SJSA1 (cell line): ENCODE measurements around the gene LFNG. TPM values are rescaled to one million over a fixed set of nuclear protein-coding genes. Genes with fewer than 3 reads are reported as not detected.

Experiments
- DNase-seq, 2 experiments: peaks; one replicate each; pipeline ENCODE4 v3.0.0-alpha.2; 2015 to 2020; ENCODE audit warnings: low spot score in 2 of 2, low read depth in 1 of 2
- H3K27ac ChIP-seq: fragments of 250-450 bp; sonication (Bioruptor Pico); 2 replicates; pipeline ENCODE4 v1.5.1; 2020; ENCODE audit warnings: mild to moderate bottlenecking, moderate library complexity
- H3K27me3 ChIP-seq: fragments of 250-450 bp; sonication (Bioruptor Pico); replicated peaks from 2 replicates; pipeline ENCODE4 v1.5.1; 2020; ENCODE audit warnings: mild to moderate bottlenecking, moderate library complexity
- H3K36me3 ChIP-seq: fragments of 250-450 bp; sonication (Bioruptor Pico); 2 replicates; pipeline ENCODE4 v1.5.1; 2020; ENCODE audit warnings: mild to moderate bottlenecking
- H3K4me1 ChIP-seq: fragments of 250-450 bp; sonication (Bioruptor Pico); replicated peaks from 2 replicates; pipeline ENCODE4 v1.6.1; 2021; ENCODE audit warnings: mild to moderate bottlenecking
- H3K4me3 ChIP-seq: fragments of 250-450 bp; sonication (Bioruptor Pico); 2 replicates; pipeline ENCODE4 v1.5.1; 2020; ENCODE audit warnings: mild to moderate bottlenecking
- H3K9me3 ChIP-seq: fragments of 250-450 bp; sonication (Bioruptor Pico); replicated peaks from 2 replicates; pipeline ENCODE4 v1.5.1; 2020; ENCODE audit warnings: mild to moderate bottlenecking
- total RNA-seq: library from RNA; depleted of rRNA; stranded (reverse); fragments of >200 nt; shearing (Covaris generic); gene quantifications from 2 replicates; pipeline ENCODE4 v1.2.3, GENCODE V29; 2014

Gene LFNG
- total RNA-seq, 1 experiment from 2014 or later, result 0.97 TPM

DNA sequence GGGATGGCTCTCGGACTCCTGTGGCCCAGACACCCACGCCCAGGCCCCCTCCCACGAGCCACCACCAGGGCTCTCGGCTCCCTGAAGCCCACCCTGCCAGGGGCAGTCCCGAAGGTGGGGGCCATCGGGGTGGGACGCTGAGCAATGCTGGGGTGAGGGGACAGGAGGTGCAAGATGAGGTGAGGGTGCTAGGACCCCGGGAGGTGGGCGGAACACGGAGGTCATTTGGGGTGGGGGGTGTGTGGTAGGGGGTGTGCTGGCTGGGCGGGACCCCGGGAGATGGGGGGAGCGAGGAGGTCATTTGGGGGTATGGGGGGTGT lies 17.0 kb upstream of the LFNG start:
- no peak overlapping the region for H3K27ac ChIP-seq
- no peaks in the 10 kb centered on the region for H3K27me3 ChIP-seq
- no peaks in the 10 kb centered on the region for H3K36me3 ChIP-seq
- H3K4me3 ChIP-seq, result no peak overlapping the region
- no peak for DNase-seq
- H3K9me3 ChIP-seq, result no peaks in the 10 kb centered on the region
- no peaks in the 10 kb centered on the region for H3K4me1 ChIP-seq

DNA sequence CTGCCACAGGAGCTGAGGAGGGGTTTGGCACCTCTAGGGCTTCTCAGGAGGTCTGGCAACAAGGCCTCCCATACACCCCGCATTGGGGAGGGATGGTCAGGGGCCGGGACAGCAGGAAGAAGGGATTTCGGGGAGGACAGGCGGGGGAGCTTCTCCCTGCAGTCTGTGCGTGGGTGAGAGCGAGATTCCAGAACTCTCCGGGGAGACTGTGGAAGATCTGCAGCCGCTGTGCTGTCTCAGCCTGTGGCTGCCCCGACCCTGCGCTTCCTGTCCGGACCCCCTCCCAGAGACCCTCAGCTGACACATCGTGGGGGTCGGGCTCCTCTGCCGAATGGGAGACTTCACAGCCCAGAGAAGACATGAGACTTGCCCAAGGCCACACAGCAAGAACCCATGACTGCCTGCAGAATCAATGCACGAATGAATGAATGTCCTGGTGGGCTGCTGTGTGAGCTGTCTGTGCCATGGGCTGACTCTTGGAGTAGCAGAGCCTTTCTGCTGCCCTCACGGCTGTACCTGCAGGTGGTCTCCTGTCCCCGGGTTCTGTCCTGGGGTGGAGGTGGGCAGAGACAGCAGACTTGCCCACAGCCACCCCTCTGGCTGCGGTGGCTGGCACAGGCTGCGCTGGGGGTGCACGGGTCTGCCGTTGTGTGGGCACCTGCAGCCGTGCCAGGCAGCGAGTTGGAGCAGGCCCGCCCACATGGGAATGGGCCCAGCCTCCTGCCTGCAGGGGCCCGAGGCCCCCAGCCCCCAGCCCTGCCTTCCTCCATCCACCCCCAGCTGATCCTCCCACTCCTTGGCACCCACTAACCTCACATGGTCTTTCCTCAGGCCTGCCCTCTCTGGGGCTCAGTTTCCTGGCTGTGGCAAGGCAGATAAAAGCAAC lies 16.3 kb upstream of the LFNG start:
- H3K4me1 ChIP-seq, result peaks cover 4% of the 10 kb centered on the region
- H3K27me3 ChIP-seq, result no peaks in the 10 kb centered on the region
- H3K9me3 ChIP-seq, result no peaks in the 10 kb centered on the region
- no peak overlapping the region for H3K4me3 ChIP-seq
- H3K36me3 ChIP-seq, result no peaks in the 10 kb centered on the region
- DNase-seq, result no peak
- no peak overlapping the region for H3K27ac ChIP-seq

DNA sequence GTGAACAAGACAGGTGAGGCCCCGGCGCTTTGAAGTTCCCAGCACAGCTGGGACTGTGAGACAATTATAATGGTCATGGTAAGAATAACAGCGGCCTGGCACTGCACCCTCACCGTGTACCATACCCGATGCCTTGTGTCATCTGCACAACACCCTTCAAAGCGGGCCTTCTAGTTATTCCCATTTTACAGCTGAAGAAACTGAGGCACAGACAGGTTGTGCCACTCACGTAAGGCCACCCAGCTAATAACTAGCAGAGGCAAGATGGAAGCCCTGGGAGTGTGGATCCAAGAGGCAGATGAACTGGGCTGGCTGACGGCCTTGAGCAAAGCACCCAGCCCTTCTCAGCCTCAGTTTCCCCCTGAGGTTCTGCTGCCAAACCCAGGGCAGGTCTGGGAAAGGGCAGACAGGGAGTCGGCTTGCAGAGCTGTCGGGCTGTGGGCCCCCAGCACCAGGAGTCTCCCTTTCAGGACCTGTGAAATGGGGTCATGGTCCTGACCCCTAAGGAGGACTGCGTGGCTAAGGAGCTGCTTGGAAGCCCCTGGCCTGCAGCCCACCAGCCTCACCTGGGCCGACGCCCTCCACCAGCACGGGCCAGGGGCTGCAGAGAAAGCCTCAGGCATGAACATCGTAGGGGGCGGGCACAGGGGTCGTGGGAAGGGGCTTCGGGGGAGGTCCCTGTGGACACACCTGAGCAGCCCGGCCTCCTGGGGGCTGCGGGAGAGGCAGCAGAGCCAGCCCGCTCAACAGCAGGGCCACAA lies 15.3 kb upstream of the LFNG start:
- Histone ChIP-seq H3K27me3 (no peaks in the 10 kb centered on the region), H3K4me1 (peaks cover 11% of the 10 kb centered on the region), H3K4me3 (no peak overlapping the region), H3K36me3 (no peaks in the 10 kb centered on the region), H3K27ac (no peak overlapping the region), H3K9me3 (no peaks in the 10 kb centered on the region)
- DNase-seq, result no peak

GRCh38 chr7:2504889-2505375 lies 14.6 kb upstream of the LFNG start:
- Histone ChIP-seq H3K4me3 (no peak overlapping the region), H3K27ac (no peak overlapping the region), H3K9me3 (no peaks in the 10 kb centered on the region), H3K36me3 (no peaks in the 10 kb centered on the region), H3K4me1 (peaks cover 11% of the 10 kb centered on the region), H3K27me3 (no peaks in the 10 kb centered on the region)
- no peak for DNase-seq

GRCh38 chr7:2505401-2505800 lies 14.2 kb upstream of the LFNG start:
- Histone ChIP-seq H3K36me3 (no peaks in the 10 kb centered on the region), H3K27me3 (no peaks in the 10 kb centered on the region), H3K4me3 (no peak overlapping the region), H3K27ac (no peak overlapping the region), H3K4me1 (peaks cover 11% of the 10 kb centered on the region), H3K9me3 (no peaks in the 10 kb centered on the region)
- DNase-seq, result no peak

GRCh38 chr7:2507208-2507916 lies 12.2 kb upstream of the LFNG start:
- no peak overlapping the region for H3K27ac ChIP-seq
- H3K4me3 ChIP-seq, result no peak overlapping the region
- H3K36me3 ChIP-seq, result no peaks in the 10 kb centered on the region
- no peak for DNase-seq
- peaks cover 11% of the 10 kb centered on the region for H3K4me1 ChIP-seq
- H3K9me3 ChIP-seq, result no peaks in the 10 kb centered on the region
- H3K27me3 ChIP-seq, result no peaks in the 10 kb centered on the region

DNA sequence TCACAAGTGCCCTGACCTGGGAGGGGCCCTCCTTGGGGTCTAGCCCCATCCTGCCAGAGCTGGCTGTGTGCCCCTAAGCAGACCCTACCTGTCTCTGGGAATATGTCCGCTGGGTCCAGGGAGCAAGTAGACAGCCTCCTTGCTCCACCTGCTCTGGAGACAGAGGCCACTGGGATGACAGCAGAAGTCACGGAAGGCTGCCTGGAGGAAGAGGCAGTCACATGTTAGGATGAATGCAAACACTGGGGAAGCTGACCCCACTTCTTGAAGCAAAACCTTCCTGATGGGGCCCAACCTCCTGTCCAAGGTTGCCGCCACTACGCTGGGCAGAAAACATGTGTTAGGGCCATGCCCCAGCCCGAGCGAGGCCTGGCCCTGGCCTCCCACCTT lies 11.7 kb upstream of the LFNG start:
- no peaks in the 10 kb centered on the region for H3K9me3 ChIP-seq
- H3K27ac ChIP-seq, result no peak overlapping the region
- H3K4me1 ChIP-seq, result peaks cover 11% of the 10 kb centered on the region
- H3K27me3 ChIP-seq, result no peaks in the 10 kb centered on the region
- no peaks in the 10 kb centered on the region for H3K36me3 ChIP-seq
- DNase-seq, result no peak
- H3K4me3 ChIP-seq, result no peak overlapping the region

DNA sequence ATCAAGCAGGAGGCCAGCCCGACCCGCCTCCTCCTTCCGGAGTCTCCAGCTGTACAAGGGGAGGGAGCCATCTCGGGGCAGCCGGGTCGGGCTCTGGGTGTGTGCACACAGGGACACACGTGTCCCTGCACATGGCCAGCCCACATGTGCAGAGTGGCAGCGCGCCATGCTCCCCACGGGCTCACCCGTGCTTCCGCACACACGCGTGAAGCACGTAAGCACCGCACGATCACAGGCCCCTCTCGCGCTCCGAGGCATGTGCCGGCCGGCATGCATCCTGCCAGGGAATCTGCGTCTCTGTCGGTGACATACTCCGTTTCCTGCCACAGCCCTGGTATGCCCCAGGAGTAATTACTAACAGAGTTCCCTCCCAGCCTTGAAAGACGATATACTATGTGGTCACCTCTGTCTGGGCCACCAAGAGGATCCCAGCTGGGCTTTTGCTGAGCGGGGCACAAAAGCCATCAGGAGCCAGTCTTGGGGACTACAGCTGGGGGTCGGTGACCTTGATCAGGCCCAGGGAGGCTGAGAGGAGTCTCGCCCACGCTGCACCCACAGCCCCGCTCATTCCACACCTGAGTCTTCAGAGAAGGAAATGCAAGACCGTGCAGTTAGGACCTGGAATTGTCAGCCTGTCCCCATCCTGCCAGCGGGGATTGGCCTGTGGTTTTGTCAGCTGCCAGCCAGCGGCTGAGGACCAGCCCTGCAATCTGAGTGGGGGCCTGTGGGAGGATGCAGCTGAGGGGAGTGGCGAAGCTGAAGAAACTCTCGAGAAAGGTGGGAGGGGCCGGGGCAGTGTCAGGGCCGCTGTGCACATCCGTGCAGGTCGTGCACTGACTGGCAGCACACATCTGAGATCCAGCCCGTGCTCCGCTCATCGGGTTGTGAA lies 11.0 kb upstream of the LFNG start:
- H3K4me1 ChIP-seq, result peaks cover 11% of the 10 kb centered on the region
- DNase-seq, result no peak
- no peak overlapping the region for H3K4me3 ChIP-seq
- no peaks in the 10 kb centered on the region for H3K36me3 ChIP-seq
- H3K27ac ChIP-seq, result no peak overlapping the region
- no peaks in the 10 kb centered on the region for H3K9me3 ChIP-seq
- H3K27me3 ChIP-seq, result no peaks in the 10 kb centered on the region

DNA sequence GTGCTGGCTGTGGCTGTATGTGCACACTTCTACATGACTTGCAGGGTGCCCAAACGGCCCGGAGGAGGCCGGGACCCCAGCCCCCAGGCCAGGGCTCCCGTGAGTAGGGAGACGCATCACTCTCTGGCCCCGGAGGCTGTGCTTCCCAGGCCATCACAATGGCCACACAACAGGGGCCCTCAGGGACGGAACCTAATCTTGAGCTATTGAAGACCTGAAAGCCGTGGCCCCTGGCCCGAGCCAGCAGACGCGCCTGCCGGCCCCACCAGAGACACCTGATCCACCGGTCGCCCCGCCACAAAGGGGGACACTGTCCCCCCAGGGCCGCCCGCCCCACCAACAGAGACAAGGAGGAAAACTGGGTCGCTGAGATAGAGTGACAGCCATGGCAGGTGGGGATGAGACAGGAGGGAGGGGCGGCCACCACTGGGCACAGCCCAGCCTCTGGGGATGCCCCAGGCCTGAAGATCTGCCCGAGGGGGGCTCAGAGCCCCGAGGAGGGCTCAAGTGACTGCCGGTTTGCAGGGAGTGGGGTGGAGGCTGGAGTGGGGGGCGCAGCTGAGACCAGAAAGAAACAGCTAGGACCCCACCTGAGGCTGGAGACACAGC lies 10.2 kb upstream of the LFNG start:
- no peaks in the 10 kb centered on the region for H3K27me3 ChIP-seq
- peaks cover 11% of the 10 kb centered on the region for H3K4me1 ChIP-seq
- H3K36me3 ChIP-seq, result no peaks in the 10 kb centered on the region
- no peaks in the 10 kb centered on the region for H3K9me3 ChIP-seq
- no peak overlapping the region for H3K27ac ChIP-seq
- no peak overlapping the region for H3K4me3 ChIP-seq
- DNase-seq, result no peak

DNA sequence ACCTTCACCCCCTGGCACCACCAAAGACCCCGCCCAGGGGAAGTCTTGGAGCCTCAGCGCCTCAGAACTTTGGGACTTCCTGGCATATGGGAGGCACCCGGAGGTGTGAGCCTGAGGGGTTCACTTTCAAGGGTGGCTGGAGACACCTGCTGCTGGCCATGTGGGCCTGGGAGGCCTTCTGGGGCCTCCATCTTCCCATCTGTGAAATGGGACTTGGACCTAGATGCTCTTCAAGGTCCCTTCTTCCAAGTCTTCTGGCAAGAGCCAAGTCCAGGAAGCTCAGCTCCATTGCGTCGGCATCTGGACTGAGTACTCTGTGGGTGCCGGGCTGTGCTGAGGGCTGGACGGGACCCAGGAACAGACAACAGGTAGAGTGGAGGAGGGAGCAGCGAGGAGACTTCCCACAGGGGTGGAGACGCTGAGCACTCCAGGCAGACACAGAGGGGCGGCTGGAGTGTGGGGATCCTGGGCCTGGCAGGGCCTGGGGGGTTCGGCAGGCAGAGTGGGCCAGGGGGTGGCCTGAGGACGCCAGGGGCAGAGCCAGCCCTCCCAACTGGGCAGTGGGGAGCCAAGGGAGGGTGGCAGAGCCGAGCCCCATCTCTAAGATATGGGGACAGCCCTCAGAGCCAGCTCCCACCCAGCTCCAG lies 9.3 kb upstream of the LFNG start:
- Histone ChIP-seq H3K4me3 (no peak overlapping the region), H3K9me3 (no peaks in the 10 kb centered on the region), H3K27me3 (no peaks in the 10 kb centered on the region), H3K4me1 (peaks cover 11% of the 10 kb centered on the region), H3K36me3 (no peaks in the 10 kb centered on the region), H3K27ac (no peak overlapping the region)
- no peak for DNase-seq

GRCh38 chr7:2510909-2511768 lies 8.4 kb upstream of the LFNG start:
- H3K27me3 ChIP-seq, result no peaks in the 10 kb centered on the region
- no peak overlapping the region for H3K27ac ChIP-seq
- no peak for DNase-seq
- peaks cover 16% of the 10 kb centered on the region for H3K4me1 ChIP-seq
- H3K4me3 ChIP-seq, result no peak overlapping the region
- no peaks in the 10 kb centered on the region for H3K9me3 ChIP-seq
- H3K36me3 ChIP-seq, result no peaks in the 10 kb centered on the region

DNA sequence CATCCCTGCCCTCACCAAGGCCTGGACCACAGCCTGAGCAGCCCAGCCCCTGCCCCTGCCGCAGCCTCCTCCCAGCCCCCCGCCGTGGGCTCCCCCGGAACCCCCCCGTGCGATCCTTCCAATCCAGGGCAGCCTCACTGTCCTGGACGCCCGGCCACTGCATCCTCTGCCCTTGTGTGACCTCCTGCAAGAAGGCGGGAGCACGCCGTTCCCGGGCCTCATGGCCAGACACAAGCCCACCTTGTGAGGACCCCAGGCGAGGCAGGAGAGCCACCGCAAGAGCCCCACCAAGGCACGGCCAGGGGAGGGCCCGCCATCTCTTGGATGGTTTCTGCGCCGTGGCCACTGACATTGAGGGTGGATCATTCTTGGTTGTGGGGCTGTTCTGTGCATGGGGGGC lies 7.8 kb upstream of the LFNG start:
- Histone ChIP-seq H3K36me3 (no peaks in the 10 kb centered on the region), H3K9me3 (no peaks in the 10 kb centered on the region), H3K27ac (no peak overlapping the region), H3K4me1 (peaks cover 22% of the 10 kb centered on the region), H3K4me3 (no peak overlapping the region), H3K27me3 (no peaks in the 10 kb centered on the region)
- no peak for DNase-seq
